Measurements from ENCODE around the gene HEXB.
"Not testable (repeated sequence)": the region's sequence is repeated elsewhere in the genome, so short reads cannot be mapped to it uniquely, and the experiment has no call there.

The HEXB gene

DNA sequence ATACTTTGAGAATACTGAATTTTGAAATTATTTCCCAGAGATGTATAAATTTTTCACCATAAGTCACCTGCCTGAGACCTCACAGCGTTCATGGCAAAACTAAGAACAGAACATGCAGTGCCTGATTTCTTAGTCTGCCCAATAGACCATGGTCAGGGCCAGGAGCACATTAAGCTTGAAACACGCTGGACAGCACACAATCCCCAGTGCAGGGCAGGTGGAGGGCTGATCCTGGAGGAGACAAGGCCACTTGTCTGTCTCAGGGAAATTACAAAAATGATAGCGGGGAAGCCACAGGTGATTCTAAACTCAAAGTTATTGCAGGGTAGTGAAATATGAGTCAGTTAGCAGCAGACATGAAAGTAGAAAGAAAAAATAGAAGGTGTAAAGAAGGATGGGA is 25.9 kb upstream of the HEXB start:
- DNase-seq (ENCODE audit: low read depth, low spot score), result no peak

DNA sequence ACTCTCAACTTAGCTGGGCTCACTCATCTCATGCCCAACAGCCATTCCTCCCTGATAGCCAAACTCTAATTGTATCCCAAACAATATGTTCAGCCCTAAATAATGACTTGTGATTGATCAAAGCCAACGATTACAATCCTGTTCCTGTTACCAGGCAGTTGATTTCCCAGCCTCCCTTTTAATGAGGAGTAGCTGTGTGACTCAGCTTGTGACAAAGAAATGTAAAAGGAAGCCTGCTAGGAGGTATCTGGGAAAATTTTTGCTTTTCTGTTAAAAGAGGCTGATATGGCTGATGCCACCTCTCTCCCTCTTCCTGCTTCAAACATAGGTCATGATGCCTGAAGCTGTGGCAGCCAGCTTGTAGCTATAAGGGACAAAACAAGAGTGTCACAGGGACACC is 24.9 kb upstream of the HEXB start:
- DNase-seq (ENCODE audit: low read depth, low spot score), result no peak

DNA sequence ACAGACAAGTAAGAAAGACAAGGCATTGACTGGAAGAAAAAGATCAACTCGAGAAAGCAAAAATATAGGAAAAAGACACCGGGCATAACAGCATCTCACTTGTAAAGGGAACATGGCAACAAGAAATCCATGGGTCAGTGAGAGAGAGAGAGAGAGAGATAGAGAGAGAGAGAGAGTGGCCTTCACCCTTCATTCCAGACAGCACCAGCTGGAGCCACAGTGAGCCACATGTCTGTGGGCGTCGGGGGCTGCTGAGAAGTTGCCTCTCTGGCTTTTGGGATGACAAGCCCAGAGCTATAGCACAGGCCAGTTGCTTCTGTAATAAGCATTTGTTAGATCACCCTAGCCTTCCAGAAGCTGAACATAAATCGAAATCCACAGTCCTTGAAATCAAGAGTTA is 24.2 kb upstream of the HEXB start:
- no peak for DNase-seq (ENCODE audit: low read depth, low spot score)

DNA sequence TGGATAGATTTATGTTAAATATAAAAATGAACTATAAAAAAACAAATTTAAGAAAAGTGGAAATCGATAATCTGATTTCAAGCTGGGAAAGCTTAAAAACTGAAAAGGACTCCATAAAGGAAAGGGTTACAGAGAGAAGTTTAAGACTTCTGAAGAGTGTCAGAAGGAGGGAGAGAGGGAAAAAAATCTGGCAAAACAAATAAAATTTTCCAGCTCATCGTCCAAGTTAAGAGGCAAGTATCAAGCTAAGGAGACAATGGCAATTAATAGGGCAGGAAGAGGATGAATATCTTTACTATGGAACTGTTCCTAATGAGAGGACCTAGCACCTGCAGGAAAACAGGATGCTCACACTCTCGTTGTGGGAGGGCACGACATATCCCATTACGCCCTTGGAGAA is 20.5 kb upstream of the HEXB start:
- DNase-seq (ENCODE audit: low read depth, low spot score), result no peak

DNA sequence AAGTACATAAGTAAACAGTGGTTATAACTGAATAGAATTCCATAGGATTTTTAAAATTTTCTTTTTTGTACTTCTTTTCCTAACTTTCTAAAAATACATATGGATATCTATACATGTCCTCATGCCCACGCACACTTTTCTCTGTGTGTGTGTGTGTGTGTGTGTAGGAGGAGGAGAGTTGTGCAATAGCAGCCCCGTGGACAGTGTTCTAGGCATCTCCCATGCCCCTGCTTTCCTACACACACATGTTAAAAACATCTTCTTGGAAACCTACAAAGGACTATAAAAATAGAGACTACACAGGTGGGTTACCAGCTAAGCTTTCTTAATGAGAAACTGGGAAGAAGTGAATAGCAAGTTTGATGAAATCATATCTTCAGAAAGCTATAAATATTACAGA is 19.8 kb upstream of the HEXB start:
- no peak for DNase-seq (ENCODE audit: low read depth, low spot score)

DNA sequence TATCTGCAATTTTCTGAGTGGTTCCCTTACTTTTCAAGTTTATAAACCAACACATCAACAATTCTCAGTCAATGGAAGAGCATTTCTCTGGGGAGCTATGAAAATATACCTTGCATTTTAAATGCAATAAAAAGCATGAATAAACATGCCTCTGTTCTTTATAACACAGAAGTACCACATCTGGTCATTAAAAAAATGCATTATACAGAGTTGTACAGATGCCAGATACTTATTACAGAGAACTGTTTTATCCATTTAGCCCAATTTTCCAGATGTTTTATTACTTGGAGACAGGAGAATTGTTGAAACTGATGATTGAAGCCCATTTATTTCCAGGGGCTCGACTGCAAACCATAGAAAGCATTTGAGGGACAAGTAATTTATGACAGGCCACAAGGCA is 19.2 kb upstream of the HEXB start:
- DNase-seq (ENCODE audit: low read depth, low spot score), result no peak

DNA sequence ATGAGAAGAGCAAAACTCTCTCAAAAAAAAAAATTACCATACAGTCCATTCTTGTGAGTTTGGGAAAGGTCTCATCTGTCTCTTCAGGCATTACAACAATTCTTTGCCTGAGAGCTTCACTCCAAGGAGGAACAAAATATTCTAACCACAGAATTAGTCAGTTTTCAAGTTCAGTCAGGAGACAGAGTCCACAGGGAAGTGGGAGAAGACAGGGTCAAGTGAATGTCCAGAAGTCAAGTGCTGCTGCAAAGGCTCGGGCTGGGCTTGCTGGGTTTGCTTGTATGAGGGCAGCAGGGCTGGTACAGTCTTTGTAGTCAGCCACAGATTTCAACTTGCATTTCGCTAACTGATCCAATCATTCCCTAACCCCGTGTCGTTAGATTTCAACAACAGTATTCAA is 17.6 kb upstream of the HEXB start:
- no peak for DNase-seq (ENCODE audit: low read depth, low spot score)

DNA sequence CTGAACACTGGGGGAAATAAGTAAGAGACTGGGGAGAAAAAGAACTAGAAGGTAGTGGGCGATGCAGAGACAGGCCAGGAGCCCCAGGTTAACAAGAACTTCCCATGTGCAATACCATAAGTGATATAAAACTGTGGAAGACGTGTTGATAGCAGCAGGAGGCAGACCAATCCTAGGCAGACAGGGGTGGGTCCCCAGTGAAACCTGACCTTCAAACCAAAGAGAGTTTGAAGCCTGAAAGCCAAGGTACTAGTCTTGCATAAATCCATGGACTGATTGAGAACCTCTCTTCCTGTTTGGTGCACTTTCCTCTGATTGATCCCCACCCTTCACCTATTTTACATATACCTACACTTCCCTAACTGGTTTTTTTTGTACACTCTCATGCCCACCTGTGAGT is 15.2 kb upstream of the HEXB start:
- DNase-seq (ENCODE audit: low read depth, low spot score), result no peak

DNA sequence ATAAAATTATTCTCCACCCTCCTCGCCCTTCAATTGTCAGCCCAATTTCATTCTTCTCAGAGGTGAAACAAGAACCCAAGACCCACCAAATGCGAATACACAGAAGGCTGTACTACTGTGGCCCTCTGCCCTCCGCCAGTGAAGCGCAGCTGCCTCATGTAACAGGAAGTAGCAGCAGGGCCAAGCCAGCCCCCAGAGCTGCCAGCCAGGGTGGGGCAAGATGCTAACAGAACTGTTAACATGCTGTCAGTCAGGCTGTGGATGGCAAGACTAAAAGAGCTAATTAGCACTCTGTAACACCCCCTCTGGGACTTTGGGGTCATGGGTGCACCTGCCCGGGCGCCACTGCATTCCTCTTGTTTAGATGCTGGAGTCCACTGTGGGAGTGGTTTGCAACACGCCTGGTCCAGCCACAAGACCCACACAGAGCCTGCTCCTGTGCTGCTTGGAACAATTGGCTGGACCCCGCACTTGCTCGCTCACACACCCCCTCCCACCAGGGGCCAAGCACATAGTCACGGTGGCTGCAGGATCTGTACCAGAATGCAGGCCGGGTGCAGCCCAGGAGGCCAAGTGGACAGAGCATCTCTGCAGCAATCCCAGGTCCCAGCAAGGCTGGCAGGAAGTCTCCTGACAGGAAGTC is 14.5 kb upstream of the HEXB start:
- DNase-seq (ENCODE audit: low read depth, low spot score), result no peak

DNA sequence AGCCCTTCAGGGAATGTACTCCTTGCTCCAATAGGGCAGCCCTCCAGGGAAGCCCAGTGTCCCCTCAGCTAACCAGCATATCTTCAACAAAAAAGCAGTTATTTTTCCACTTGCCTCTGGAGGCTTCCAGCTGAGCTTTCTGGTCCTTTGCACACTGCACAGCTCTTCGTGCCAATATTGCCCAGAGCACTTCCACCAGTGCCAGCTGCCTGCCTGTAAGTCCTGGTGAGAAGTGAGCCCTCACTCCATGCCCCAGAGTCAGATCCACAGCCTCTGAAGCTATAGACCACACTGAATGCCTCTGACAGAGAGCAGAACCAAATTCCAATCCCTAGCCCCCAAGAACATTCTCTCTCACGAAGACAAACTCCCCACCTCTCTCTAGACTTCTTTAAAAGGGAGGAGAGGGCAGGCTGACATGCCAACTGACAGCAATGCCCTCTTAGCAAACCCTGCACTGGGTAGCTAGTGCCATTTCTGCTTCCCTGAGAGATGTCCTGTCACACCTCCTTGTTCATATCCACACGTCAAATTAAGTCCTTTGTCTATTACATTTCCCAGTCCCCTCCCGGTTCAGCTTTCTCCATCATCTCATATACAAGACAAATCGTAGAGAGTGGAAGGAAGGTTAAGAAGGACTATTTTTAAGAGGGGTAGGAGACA is 12.7 kb upstream of the HEXB start:
- DNase-seq (ENCODE audit: low read depth, low spot score), result no peak

DNA sequence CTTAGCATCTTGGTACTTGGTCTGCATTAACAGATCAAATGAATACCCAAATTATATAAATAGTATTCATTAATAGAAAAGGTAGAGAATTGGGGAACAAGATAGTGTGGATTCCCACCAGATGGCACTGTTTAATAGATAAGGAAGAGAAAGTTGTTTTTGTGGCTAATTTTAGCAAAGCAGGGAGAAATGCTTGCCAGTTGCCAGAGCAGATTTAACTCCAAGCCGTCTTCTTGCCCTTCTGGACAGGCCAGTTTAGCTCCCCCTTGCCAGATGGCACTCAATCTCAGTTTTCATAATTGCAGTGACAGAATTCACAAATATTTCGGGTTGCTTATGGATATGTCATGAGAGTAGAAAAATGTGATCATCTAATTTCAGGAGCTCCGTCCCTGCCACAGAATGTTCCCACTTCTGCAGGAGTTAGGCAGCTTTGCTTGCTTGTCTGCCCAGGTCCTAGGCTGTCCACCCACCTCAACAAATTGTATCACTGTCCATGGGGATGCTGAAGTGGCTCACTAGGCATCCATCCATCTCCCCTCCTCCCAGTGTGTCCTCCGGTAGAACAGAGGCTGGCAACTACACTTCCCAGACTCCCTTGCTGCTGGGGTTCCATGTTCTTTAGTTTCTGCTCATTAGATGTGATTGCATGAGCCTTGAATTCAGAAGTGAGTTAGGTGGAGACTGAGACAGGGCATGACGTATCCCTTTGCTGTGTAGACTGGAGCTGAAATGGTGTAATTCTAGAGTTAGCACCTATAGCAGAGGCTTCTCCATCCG is 11.8 kb upstream of the HEXB start:
- no peak for DNase-seq (ENCODE audit: low read depth, low spot score)

DNA sequence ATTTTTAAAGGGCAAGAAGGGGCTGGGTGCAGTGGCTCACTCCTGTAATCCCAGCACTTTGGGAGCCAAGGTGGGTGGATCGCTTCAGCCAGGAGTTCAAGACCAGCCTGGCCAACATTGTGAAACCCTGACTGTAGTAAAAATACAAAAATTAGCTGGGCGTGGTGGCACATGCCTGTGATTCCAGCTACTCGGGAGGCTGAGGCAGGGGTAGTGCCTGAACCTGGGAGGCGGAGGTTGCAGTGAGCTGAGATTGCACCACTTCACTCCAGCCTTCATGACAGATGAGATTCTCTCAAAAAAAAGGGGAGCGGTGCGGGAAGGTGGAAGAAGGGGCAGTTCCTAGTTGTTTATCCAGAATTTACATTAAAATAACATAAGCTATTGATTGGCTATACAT is 8.6 kb upstream of the HEXB start:
- DNase-seq (ENCODE audit: low read depth, low spot score), result not testable (repeated sequence)

DNA sequence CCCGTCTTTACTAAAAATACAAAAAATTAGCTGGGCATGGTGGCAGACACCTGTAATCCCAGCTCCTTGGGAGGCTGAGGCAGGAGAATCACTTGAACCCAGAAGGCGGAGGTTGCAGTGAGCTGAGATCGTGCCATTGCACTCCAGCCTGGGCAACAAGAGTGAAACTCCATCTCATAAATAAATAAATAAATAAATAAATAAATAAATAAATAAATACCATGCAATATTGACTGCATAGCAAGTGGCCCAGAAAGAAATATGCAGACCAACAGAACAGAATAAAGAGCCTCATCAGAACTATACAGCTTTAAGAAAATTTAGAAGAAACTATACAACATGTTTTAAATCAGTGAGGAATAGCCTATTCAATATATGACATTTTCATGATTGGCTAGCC is 6.9 kb upstream of the HEXB start:
- DNase-seq (ENCODE audit: low read depth, low spot score), result not testable (repeated sequence)

DNA sequence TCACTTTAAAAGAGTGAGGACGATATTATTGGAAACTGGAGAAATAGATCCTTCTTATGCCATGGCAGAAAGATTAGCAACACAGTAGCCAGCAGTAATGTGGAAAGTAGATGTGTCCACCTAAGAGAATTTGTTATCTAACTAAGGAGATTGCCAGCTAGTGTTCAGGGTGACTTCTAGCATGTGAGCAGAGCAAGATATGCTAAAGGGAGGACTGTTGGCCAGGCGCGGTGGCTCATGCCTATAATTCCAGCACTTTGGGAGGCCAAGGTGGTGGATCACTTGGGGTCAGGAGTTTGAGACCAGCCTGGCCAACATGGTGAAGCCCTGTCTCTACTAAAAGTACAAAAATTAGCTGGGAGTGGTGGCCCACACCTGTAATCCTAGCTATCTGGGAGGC is 5.7 kb upstream of the HEXB start:
- not testable (repeated sequence) for DNase-seq (ENCODE audit: low read depth, low spot score)

DNA sequence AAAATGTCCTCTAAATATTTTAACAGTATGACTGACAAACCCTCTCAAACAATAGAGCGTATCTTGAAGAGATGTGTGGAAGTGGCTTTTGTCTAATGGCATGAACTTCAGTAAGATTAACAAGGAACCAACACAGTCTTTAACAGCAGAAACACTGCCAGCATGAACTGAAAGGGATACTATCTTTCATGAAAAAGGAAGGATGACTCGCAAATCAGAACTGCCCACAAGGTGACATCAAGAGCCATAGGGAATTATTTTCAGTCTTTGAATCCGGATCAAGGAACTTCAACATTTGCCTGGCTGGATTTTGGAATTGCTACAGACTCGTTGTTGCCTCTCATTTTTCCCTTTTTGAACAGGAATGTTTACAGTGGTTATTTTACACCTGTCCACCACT is 5.1 kb upstream of the HEXB start:
- DNase-seq (ENCODE audit: low read depth, low spot score), result no peak

DNA sequence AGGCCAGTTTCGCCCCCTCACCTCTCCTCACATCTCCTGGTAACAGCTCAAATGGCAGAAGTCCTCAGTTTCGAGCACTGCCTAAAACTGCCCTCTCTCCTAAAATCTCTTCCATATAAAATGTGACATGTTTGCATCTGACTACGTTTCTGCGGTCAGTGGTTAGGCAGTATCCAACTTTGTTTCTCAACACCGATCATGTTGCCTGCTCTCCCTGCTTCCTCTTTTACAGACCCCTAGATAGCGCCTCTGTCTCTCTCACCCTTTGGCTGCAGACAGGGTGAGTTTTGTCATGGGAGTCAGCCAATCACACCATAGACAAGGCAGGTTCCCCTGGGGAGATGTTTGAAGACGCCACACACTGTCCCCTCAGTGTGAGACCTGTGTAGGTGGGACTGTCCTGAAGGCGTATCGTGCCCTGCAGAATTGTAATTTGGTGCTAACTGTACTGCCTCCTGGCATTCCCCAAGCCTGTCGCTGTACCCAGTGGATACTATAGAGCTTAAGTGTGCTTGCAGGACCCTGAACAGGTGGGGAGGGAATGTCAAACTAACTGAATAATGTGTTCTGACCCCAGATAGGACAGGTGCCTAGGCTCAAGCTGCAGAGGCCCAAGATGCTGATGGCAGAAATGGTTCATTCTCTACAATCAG is 1.1 kb downstream of the HEXB start:
- no peak for DNase-seq (ENCODE audit: low read depth, low spot score)

DNA sequence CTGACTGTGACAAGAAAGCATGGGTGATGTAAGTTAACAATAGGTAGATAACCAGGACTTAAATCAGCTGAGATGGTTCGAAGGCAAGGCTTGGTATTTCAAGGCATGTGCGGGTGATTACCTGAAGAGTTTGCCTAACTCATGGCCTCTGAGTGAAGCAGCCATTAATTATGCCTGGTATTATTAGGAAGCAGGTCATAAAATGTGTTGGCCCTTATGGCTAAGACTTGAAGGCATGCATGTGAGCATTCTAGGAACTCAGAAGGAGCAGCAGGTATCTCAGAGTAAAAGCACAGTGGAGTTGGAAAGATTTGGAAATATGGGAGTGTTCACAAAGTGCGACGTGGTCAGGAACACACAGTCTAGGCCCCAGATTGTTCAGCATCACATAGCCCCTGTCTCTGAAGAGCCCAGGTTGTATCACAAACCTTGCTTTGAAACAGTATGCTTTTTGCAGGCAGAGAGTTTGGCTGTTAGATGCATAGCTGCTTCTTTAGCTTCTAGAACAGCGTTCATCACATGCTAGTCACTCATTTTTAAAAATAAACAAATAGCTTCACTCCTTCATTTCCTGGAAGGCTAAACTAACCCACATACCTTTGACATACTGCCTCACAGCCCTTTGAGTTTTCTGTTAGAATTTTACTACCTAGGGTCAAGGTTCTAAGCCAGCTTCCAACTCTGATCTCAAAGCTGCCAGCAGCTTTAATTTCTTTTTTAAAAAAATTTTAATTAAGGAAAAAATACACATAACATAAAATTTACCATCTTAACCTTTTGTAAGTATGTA is 2.1 kb downstream of the HEXB start:
- DNase-seq (ENCODE audit: low read depth, low spot score), result no peak

DNA sequence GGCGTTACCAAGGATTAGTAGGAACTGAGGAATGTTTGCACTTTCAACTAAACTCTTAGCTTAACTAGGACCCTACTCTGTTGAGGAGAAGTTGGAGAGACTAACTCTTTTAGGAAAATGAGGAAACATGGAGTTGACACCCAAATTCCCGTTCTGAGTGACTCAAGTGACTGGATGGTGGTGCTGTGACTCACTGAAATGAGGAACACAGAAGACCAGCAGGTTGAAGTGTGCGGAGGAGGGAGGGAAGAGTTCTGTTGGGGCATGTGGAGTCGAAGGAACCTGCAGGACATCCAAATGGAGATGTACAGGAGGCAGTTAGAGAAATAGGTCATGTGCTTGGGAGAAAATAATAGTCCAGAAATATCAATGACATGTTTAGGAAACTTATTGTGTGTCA is 8.2 kb downstream of the HEXB start:
- no peak for DNase-seq (ENCODE audit: low read depth, low spot score)

DNA sequence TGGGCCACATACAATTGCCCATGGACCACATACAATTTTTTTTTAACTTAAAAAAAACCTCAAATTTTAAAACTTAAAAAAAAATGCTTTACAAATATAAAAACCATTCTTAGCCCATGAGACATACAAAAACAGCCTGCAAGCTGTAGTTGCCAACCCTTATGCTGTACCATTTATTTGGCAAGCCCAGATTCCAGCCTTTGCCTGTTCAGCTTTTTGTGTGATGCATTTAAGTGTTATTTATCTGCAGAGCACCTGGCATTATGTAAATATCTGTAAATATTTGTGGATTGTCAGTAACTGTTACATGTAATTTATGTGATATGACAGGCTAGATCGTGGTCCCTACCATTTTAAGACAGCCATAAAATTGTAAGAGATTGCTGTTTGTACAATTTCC is 32.6 kb downstream of the HEXB start:
- no peak for DNase-seq (ENCODE audit: low read depth, low spot score)

DNA sequence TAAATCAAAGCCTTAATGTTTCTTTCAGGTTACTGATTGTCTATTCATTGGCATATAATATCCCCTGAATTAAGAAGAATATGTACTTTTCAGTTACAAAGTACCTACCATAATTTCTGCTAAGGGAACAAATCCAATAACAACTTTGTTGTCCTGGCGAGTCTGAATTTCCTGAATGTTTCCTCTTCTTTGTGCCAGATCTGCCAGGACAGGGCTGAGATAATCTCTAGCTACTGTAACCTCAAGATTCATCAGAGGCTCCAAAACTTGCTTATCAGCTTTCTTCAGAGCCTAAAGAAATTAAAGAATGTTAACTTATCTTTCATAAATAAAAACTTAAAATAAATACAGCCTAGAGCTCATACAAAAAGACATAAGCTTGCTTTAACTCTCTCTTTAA is 37.2 kb downstream of the HEXB start:
- no peak for DNase-seq (ENCODE audit: low read depth, low spot score)

DNA sequence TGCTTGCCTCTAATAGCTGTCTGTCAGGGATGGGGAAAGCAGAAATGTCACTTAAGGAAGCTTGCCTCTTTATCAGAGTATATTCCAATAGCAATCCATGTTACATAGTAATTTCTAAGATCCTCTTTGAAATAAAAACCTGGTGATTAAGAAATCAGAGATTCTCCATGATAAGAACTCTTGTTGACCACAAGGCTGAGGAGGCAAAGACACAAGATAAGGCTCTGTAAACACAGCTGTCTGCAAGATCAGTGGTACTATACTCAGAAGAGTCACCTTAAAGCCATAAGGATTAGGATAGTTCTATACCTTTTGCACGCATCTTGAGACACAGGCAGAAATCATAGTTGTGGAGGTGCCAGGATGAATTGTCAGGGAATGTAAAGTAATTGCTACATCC is 40.3 kb downstream of the HEXB start:
- no peak for DNase-seq (ENCODE audit: low read depth, low spot score)

DNA sequence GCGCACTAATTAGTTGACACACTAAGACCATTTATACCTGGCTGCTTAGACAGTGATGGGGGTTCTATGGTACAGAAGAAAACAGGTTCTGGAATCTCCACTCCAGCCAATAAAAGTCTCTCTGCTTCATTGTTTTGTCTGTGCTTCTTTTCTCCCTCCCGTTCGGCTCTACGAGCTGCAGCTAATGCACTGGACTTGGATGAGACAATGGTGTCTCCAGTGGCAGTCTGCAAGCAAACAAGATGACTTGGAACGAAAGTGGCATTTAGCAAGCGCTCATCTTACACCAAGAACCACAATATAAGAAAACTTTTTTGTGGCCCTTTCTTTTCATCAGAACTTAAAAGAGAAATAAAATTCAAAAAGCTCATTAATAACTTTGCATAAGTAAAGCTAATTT is 51.7 kb downstream of the HEXB start:
- no peak for DNase-seq (ENCODE audit: low read depth, low spot score)

Data from activated naive CD8-positive, alpha-beta T cell treated with anti-CD3 and anti-CD28 coated beads, Interleukin-2, amount 50 U/mL, for 16 hours (primary cell).